ENCODE results near the gene CDH4.

CDH4 gene

GRCh38 chr20:61733891-61734732 is 482.1 kb downstream of the CDH4 start:
- DNase-seq (ENCODE audit: low read depth in 2 of 2): no peak

DNA sequence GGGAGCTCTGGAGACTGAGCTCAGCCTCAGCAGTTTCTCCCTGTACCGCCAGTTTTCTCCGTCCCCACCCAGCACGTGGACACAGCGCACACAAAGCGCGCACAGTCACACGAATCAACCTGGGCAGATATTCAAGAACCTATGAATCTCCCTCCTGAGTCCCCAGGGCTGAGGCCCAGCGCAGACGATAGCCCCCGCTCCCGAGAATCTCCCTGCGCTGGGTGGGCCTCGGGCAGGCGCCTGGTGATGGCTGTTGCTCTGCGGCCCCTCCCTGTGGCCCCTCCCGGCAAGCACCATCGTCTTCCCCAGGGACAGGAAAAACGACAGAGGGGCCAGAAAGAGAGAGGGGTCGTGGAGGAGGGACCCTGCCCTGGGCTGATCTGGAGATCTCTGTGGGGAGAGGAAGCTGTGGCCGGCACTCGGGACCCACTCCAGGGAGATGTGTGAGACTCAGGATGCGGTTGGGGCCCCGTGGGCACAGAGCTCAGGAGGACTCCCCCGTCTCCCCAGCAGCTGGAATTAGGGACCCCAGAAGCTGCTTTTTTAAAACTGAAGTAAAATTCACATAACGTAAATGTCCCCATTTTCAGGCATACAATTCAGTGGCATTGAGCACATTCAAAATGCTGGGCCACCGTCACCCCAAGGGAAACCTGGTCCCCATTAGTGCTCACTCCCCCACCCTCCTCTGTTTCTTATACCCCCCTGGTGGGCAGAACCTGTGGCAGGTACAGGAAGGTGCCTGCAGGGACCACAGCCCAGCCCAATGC is 482.9 kb downstream of the CDH4 start:
- DNase-seq (ENCODE audit: low read depth in 2 of 2): no peak

- no peak for DNase-seq (ENCODE audit: low read depth in 2 of 2)
Observed at GRCh38 chr20:61735503-61735785, 483.4 kb downstream of the CDH4 start.

GRCh38 chr20:61736001-61736635 is 484.1 kb downstream of the CDH4 start:
- no peak for DNase-seq (ENCODE audit: low read depth in 2 of 2)

DNA sequence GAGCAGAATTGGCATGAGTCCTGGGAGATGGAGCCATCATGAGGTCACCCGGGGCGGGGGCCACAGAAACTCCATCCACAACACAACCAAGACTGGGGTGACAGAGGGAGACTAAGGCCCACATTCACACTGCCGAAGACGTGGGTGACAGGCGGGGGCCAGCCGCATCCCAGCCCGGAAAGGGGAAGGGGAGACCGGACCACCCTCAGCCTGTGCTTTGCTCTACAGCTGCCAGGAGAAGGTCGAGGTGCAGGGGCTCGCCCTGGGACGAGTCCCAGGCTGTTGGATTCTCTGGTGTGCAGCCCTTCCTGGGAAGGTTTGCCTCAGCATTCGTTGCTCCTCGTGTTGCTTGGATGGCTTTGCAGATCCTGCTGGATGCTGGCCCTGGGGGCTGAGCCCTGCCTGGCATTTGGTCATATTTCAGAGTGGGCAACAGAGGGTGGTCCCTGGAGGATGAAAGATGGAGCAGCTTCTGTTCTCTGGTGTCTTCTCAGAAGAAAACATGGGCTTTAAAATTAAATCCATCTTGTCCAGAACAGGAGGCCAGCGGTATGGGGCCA is 484.8 kb downstream of the CDH4 start:
- no peak for DNase-seq (ENCODE audit: low read depth in 2 of 2)

- no peak for DNase-seq (ENCODE audit: low read depth in 2 of 2)
Observed at GRCh38 chr20:61737346-61737745, 485.3 kb downstream of the CDH4 start.

DNA sequence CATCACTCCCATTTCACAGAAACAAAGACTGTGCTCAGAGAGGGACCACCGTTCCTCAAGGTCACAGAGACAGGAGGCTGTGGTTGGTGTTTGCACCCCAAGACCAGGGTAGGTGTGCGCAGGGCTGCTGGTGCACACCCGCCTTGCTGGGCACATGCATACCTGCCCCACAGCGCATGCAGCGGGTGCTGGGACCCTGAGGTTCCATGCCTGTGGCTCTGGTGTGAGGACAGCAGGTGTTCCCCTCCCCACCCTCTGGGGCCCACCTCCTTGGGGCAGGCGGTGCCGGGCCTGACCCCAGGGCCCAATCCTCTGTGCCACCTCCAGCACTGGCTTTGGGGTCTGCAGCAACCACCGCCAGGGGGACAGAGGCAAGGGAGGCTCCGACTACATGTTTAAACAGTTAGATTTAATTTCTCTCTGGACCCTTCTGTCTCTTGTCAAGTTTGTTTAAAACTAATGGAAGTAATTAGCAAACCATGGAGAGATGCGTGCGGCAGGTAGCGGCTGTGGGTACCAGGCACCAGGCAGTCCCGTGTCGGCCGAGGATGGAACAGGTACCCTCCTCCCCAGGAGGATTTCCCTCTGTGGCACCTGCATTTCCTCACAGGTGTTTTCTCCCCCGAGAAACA is 485.9 kb downstream of the CDH4 start:
- DNase-seq (ENCODE audit: low read depth in 2 of 2): no peak

- DNase-seq (ENCODE audit: low read depth in 2 of 2): no peak
Observed at GRCh38 chr20:61738601-61739069, 486.6 kb downstream of the CDH4 start.

DNA sequence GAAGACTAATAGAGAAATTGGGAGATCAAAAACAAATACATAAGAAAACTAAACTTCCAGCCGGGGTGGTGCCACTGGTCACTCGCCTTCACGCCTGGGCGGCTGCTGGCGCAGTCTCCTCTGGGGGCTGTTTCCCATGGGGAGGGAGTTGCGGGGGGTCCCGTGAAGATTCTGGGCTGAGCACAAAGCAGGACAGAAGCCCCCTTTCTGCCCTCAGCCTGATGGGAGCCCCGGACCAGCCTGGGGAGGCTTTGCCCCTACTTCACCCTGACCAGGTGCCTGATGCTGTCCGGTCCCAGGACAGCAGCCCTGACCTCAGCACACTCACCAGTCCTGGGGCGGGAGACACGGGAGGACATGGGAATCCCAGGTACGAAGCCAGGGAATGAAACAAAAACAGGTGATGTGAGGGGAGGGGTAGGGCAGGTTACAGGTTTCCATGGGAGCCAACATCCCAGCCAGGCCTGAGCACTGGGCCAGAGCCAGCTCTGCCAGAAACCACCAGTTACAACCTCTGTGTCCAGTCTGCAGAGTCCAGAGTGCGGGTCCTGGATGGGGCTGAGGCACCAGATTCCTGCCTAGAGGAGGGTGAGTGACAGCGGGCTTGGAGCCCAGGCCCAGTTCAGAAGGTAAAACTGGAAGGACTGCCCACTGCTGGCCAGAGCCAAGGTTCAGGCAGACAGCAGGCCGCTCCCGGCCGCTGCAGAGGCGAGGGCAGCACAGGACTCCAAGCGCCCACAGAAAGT is 487.2 kb downstream of the CDH4 start:
- no peak for DNase-seq (ENCODE audit: low read depth in 2 of 2)

DNA sequence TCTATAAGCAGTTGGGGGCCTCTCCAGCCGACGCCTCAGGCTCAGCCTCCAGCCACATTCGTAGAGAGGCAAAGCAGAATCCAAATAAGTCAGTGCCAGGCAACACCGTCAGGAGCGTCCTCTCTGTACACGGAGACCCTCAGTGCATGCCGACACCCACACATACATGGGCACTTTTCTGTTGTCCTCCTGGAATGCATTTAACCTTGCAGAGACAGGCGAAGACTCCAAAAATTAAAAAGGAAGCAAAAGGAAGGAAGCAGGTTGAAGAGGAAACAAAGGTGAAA is 487.7 kb downstream of the CDH4 start:
- DNase-seq (ENCODE audit: low read depth in 2 of 2): no peak

DNA sequence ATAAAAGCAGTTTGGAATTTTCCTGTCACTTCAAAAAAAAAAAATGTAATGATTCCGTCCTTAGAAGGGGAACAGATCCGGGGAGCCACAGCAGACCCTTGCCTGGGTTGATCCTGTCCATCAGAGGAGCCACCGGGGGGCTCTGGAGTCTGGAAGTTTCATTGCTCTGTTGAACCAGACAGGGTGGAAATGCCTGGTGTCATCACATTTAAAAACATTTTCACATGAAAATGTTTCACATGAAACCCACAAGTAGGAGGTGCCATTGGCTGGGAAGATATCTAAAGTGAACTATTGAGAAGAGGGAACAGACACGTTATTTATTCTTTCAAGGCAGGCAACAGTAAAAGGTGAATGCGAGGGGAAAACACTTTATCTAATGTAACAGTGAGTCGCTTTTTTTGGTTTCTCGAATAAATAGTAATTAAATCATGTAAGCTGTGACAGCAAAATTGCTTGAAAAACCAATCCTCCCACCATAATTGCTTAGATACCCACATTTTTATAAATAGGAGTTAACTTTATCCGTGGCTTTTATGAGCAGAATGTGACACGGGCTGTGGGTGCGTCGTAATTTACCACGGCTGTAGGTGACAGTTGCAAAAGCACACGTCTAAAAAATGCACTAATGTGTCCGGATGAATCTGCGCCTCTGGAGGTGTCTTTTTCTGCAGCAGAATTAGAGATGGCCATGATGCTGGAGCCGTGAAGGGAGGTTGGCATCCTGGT is 490.2 kb downstream of the CDH4 start:
- no peak for DNase-seq (ENCODE audit: low read depth in 2 of 2)

- no peak for DNase-seq (ENCODE audit: low read depth in 2 of 2)
Observed at GRCh38 chr20:61743606-61744005, 491.5 kb downstream of the CDH4 start.

DNA sequence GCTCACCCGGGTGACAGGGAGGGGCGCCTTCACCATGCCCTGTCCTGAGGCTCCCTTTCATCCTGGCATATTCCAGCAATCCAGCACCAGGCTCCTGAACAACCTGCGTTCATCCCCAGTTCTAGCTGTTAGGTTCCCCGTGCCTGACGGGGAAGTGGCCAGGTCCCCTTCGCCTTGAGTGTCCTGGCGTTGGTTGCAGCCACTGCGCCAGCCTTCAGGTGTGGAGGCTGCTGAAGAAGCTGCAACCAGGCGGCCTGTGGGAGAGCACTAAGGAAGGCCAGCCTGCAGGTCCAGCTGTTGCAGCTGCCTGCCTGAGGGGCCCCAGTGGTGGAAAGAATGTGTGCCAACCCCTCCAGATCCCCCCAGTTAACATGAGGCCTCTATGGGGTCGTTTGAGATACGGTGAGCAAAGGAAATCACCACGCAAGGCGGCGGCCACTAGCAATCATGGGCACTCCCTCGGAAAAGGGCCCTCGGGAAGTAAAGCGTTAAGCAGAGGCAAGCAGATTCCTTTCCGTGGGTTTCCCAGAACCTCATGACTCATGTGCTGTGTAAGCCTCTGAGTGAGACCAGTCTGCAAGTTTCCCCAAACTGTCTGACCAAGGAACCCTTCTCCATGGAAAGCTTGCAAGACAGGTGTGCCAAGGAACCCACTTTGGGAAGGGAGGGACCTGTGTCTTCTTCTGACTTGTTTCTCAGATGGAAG is 492.8 kb downstream of the CDH4 start:
- no peak for DNase-seq (ENCODE audit: low read depth in 2 of 2)

DNA sequence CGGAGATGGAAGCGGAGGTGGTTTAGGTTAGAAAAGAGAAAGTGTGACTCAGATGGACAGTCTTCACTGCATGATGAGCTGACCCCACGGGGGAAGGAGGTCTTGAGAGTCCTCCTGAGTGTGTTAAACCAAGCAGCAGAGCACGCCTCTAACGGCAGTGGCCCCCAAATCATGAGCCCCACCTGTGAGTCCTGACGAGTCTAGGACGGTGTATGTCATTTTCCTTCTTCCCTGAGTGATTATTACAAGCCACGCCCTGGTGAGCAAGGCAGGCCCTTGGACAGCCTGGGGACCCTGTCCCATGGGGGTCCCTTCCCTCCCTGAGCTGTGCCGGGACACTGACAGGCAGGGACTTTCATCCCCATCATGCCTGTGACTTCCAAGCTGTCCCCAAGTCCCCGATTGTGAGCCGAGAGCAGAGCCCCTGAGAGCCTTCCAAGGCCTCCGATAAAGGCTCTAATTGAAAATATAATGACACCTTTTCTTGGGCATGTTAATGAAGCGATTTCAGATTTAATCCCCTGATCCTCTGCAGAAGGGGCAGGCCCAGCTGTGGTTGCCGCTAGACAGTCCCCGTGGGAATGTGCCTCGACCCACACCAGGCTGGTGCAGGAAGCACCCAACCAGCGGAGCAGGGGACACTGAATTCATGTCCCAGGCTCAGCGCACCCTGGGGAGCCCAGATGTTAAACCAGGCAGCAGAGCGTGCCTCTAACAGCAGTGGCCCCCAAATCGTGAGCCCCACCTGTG is 493.5 kb downstream of the CDH4 start:
- no peak for DNase-seq (ENCODE audit: low read depth in 2 of 2)

- no peak for DNase-seq (ENCODE audit: low read depth in 2 of 2)
Observed at GRCh38 chr20:61746147-61746646, 494.1 kb downstream of the CDH4 start.

DNA sequence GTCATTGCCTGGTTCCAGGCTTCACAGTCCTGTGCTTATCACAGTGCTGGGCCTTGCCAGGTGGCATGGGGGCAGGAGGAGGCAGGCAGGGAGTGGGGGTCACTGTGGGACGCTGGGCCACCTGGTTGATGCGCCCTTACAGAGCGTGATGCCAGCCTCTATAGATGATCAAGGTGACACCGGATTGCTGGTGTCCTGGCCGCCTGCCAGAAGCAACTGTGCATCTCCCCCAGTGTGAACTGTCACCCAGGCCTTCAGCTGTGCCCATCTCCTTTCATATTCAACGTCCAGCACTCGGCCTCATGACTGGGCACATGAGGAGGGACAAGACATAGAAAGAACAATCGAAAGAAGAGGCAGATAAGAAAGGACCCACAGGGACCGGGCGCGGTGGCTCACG is 494.7 kb downstream of the CDH4 start:
- no peak for DNase-seq (ENCODE audit: low read depth in 2 of 2)

- DNase-seq (ENCODE audit: low read depth in 2 of 2): no peak
Observed at GRCh38 chr20:61748376-61748775, 496.3 kb downstream of the CDH4 start.

GRCh38 chr20:61749406-61750075 is 497.5 kb downstream of the CDH4 start:
- no peak for DNase-seq (ENCODE audit: low read depth in 2 of 2)

- DNase-seq (ENCODE audit: low read depth in 2 of 2): no peak
Observed at GRCh38 chr20:61750093-61750492, 498.0 kb downstream of the CDH4 start.
